Ishikawa (cell line): ENCODE data around the gene VTI1A.

ENCODE experiments used
- CEBPB ChIP-seq: IDR thresholded peaks from 2 replicates; pipeline ENCODE4 v1.6.1; 2012
- CREB1 ChIP-seq: IDR thresholded peaks from 2 replicates; pipeline ENCODE4 v1.6.1; 2012; ENCODE audit warnings: low read depth
- EGR1 ChIP-seq: IDR thresholded peaks from 2 replicates; pipeline ENCODE4 v1.6.1; 2012
- EP300 ChIP-seq: IDR thresholded peaks from 2 replicates; pipeline ENCODE4 v1.6.1; 2012; ENCODE audit warnings: borderline replicate concordance
- FOXM1 ChIP-seq: IDR thresholded peaks from 2 replicates; pipeline ENCODE4 v1.6.1; 2012; ENCODE audit warnings: low read depth, borderline replicate concordance
- MAX ChIP-seq: IDR thresholded peaks from 2 replicates; pipeline ENCODE4 v1.6.1; 2012
- NFIC ChIP-seq: IDR thresholded peaks from 2 replicates; pipeline ENCODE4 v1.6.1; 2012
- RAD21 ChIP-seq: IDR thresholded peaks from 2 replicates; pipeline ENCODE4 v1.6.1; 2012; ENCODE audit warnings: low read depth
- REST ChIP-seq: IDR thresholded peaks from 2 replicates; pipeline ENCODE4 v1.6.1; 2012; ENCODE audit warnings: low read depth, mild to moderate bottlenecking
- TAF1 ChIP-seq: IDR thresholded peaks from 2 replicates; pipeline ENCODE4 v1.6.1; 2012; ENCODE audit warnings: low read depth, mild to moderate bottlenecking
- TCF12 ChIP-seq: IDR thresholded peaks from 2 replicates; pipeline ENCODE4 v1.6.1; 2012; ENCODE audit warnings: low read depth
- TEAD4 ChIP-seq: IDR thresholded peaks from 2 replicates; pipeline ENCODE4 v1.6.1; 2012
- USF1 ChIP-seq: IDR thresholded peaks from 2 replicates; pipeline ENCODE4 v1.6.1; 2012
- YY1 ChIP-seq: IDR thresholded peaks from 2 replicates; pipeline ENCODE4 v1.6.1; 2012; ENCODE audit warnings: low read depth
- ZBTB7A ChIP-seq: IDR thresholded peaks from 2 replicates; pipeline ENCODE4 v1.6.1; 2012; ENCODE audit warnings: low read depth

Gene VTI1A

GRCh38 chr10:112539340-112539739, 92.3 kb downstream of the VTI1A start:
- TF ChIP-seq TAF1 (no peak), USF1 (no peak), EP300 (no peak), NFIC (no peak), EGR1 (no peak), CREB1 (no peak), FOXM1 (no peak), YY1 (no peak), MAX (no peak), REST (no peak), CEBPB (no peak), TEAD4 (no peak), ZBTB7A (no peak), RAD21 (no peak), TCF12 (no peak)

GRCh38 chr10:112546474-112546873, 99.5 kb downstream of the VTI1A start:
- TF ChIP-seq NFIC (no peak), FOXM1 (no peak), EGR1 (no peak), CREB1 (no peak), EP300 (no peak)

DNA sequence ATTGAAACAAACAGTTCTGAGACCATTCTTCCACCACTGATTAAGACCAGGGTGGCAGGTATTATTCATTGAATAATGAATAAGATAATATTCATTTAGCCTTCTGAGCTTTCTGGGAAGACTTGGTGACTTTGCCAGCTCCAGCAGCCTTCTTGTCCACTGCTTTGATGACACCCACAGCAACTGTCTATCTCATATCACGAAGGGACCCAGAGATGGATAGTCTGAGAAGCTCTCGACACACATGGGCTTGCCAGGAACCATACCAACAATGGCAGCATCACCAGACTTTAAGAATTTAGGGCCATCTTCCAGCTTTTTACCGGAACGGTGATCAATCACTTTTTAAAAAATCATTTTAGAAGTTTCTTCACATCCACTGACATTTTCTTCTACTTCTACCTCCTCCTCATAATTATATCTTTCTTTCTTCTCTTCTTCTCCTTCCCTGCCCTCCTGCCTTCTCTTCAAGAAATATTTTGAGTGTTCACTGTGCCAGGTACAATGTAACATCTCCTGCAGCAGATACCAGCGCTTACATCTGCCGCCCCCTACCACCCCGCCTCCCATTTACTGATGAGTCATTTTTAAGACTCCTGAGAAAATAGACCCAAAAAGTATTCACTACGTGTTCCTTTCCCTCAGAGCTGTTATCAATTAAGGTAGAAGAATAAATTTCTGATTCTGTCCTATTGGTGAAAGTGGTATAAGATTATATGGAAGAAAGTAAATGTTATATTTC, 101.7 kb downstream of the VTI1A start:
- TF ChIP-seq CREB1 (no peak), REST (no peak), EP300 (no peak), YY1 (no peak)

GRCh38 chr10:112552593-112553110, 105.6 kb downstream of the VTI1A start:
- no peak for TF ChIP-seq TAF1
- no peak for TF ChIP-seq CREB1
- TF ChIP-seq NFIC, result no peak
- TF ChIP-seq EP300, result no peak
- no peak for TF ChIP-seq REST
- TF ChIP-seq FOXM1, result no peak
- TF ChIP-seq ZBTB7A, result no peak

- no peak for TF ChIP-seq ZBTB7A
- no peak for TF ChIP-seq CREB1
- TF ChIP-seq MAX, result no peak
- no peak for TF ChIP-seq TEAD4
- no peak for TF ChIP-seq EP300
- no peak for TF ChIP-seq NFIC
- no peak for TF ChIP-seq RAD21
- no peak for TF ChIP-seq YY1
- no peak for TF ChIP-seq TCF12
- TF ChIP-seq TAF1, result no peak
- TF ChIP-seq EGR1, result no peak
- no peak for TF ChIP-seq FOXM1
- no peak for TF ChIP-seq USF1
- TF ChIP-seq CEBPB, result no peak
- no peak for TF ChIP-seq REST
Observed at GRCh38 chr10:112553315-112553714, 106.3 kb downstream of the VTI1A start.
